Sciatic nerve (tissue), 2 donors: Measurements from ENCODE around the gene PLCG2. TPM values are rescaled to one million over a fixed set of nuclear protein-coding genes. Genes with fewer than 3 reads are reported as not detected.
"Not testable (repeated sequence)": the region's sequence is repeated elsewhere in the genome, so short reads cannot be mapped to it uniquely, and the experiment has no call there.

Experiments used
- ATAC-seq: fragments of 200-7000 bp; cut with Tn5 transposase; one replicate; pipeline ENCODE4 v1.9.1; 2020; ENCODE audit warnings: mild to moderate bottlenecking, moderate library complexity
- DNase-seq: peaks from one replicate; pipeline ENCODE4 v3.0.0-alpha.2; 2020; ENCODE audit warnings: low spot score
- intact Hi-C: fragments of 100-400 bp; cut with DNase I; formaldehyde crosslinking; loops from one replicate; pipeline ENCODE4 v1.14.2; 2022
- total RNA-seq: library from RNA; stranded (reverse); fragmentation: NEBNext Ultra II Directional; extraction: Animal tissue kit (Norgen Biotek cat#: 25700); gene quantifications from one replicate; pipeline ENCODE4 v1.2.1, GENCODE V29; 2021
- donor health status: DM: no; HTN: no; CAD: no.
- donor health status: DM: no; HTN: no; CAD: no.

The PLCG2 gene
- total RNA-seq, 1 donor from 2014 or later, result 40.7 TPM

GRCh38 chr16:81784072-81784795, 5.1 kb downstream of the PLCG2 start:
- ATAC-seq, result no peak
- intact Hi-C loops, result no loop called here

GRCh38 chr16:81785138-81785924, 6.2 kb downstream of the PLCG2 start:
- intact Hi-C loops, result no loop called here
- ATAC-seq (no peak), DNase-seq (no peak)

More at GRCh38 chr16:81784072-81784795, 5.1 kb downstream of the PLCG2 start:
- DNase-seq, result no peak

- DNase-seq, result no peak
- ATAC-seq, result no peak
- intact Hi-C loops, result no loop called here
These were observed 7.2 kb downstream of the PLCG2 start for GRCh38 chr16:81786321-81786720.

- ATAC-seq (no peak), DNase-seq (no peak)
- intact Hi-C loops, result no loop called here
These were observed 7.8 kb downstream of the PLCG2 start for GRCh38 chr16:81786868-81787267.

- intact Hi-C loops, result no loop called here
- DNase-seq, result no peak
- ATAC-seq, result no peak
These were observed 8.6 kb downstream of the PLCG2 start for GRCh38 chr16:81787659-81788058.

- no peak for DNase-seq
- intact Hi-C loops, result no loop called here
- no peak for ATAC-seq
These were observed 11.2 kb downstream of the PLCG2 start for GRCh38 chr16:81790277-81790676.

- no peak for ATAC-seq
- intact Hi-C loops, result no loop called here
These were observed 11.8 kb downstream of the PLCG2 start for GRCh38 chr16:81790830-81791435.

GRCh38 chr16:81792828-81793227, 13.7 kb downstream of the PLCG2 start:
- no peak for ATAC-seq
- intact Hi-C loops, result no loop called here
- no peak for DNase-seq

More at GRCh38 chr16:81790830-81791435, 11.8 kb downstream of the PLCG2 start:
- no peak for DNase-seq

- ATAC-seq (no peak), DNase-seq (no peak)
- intact Hi-C loops, result no loop called here
These were observed 16.1 kb downstream of the PLCG2 start for GRCh38 chr16:81795193-81795592.

- intact Hi-C loops, result no loop called here
- DNase-seq, result no peak
- peak; percentile 36 for ATAC-seq
These were observed 16.9 kb downstream of the PLCG2 start for GRCh38 chr16:81796035-81796434.

- ATAC-seq (no peak), DNase-seq (no peak)
- intact Hi-C loops, result no loop called here
These were observed 17.7 kb downstream of the PLCG2 start for GRCh38 chr16:81796583-81797346.

- intact Hi-C loops, result no loop called here
- ATAC-seq, result peak; percentile 59
- DNase-seq, result no peak
These were observed 18.4 kb downstream of the PLCG2 start for GRCh38 chr16:81797443-81797842.

- DNase-seq, result no peak
- ATAC-seq, result no peak
- intact Hi-C loops, result no loop called here
These were observed 19.4 kb downstream of the PLCG2 start for GRCh38 chr16:81798311-81799137.

GRCh38 chr16:81799138-81799504, 20.0 kb downstream of the PLCG2 start:
- intact Hi-C loops, result no loop called here

GRCh38 chr16:81801724-81802123, 22.6 kb downstream of the PLCG2 start:
- DNase-seq, intact Hi-C loops, ATAC-seq: not testable (repeated sequence)

More at GRCh38 chr16:81799138-81799504, 20.0 kb downstream of the PLCG2 start:
- DNase-seq, result no peak
- ATAC-seq, result no peak

GRCh38 chr16:81803332-81803731, 24.2 kb downstream of the PLCG2 start:
- DNase-seq, result no peak
- intact Hi-C loops, result no loop called here
- ATAC-seq, result no peak

GRCh38 chr16:81804134-81804610, 25.1 kb downstream of the PLCG2 start:
- no peak for ATAC-seq
- no peak for DNase-seq
- intact Hi-C loops, result no loop called here

GRCh38 chr16:81806696-81807095, 27.6 kb downstream of the PLCG2 start:
- ATAC-seq (no peak), DNase-seq (no peak)
- intact Hi-C loops, result no loop called here
